ENCODE measurements around the gene GAS7. TPM values are rescaled to one million over a fixed set of nuclear protein-coding genes. Genes with fewer than 3 reads are reported as not detected.

The GAS7 gene
- total and polyA plus RNA-seq, 2 experiments from 2014 or later: 1.9 to 10.7 TPM

GRCh38 chr17:9976283-9977179, 221.9 kb downstream of the GAS7 start:
- Mint-ChIP-seq H3K4me3 (no peak overlapping the region), H3K27ac (no peak overlapping the region), H3K4me1 (peaks cover 9% of the 10 kb centered on the region), H3K9me3 (no peaks in the 10 kb centered on the region; the same call in 2 of the 3 replicates), H3K27me3 (ENCODE audit: insufficient read depth, low read depth, poor library complexity) (peaks cover 9% of the 10 kb centered on the region), H3K36me3 (ENCODE audit: low read depth) (no peaks in the 10 kb centered on the region)
- Histone ChIP-seq H3K4me3 (no peak overlapping the region), H3K27ac (ENCODE audit: low read depth) (no peak overlapping the region), H3K4me1 (ENCODE audit: insufficient read depth) (no peaks in the 10 kb centered on the region), H3K4me2 (no peak overlapping the region), H3K27me3 (ENCODE audit: insufficient read depth) (no peaks in the 10 kb centered on the region), H3F3A (replicated peaks; ENCODE audit: low read depth) (no peaks in the 10 kb centered on the region), H2AFZ (no peak overlapping the region), H3K36me3 (ENCODE audit: insufficient read depth) (no peaks in the 10 kb centered on the region), H3K9me2 (ENCODE audit: insufficient read depth) (no peaks in the 10 kb centered on the region), H3K79me2 (replicated peaks; ENCODE audit: insufficient read depth) (no peaks in the 10 kb centered on the region), H4K20me1 (replicated peaks; ENCODE audit: insufficient read depth) (no peaks in the 10 kb centered on the region)
- TF ChIP-seq POLR2AphosphoS5 (IDR thresholded peaks at IDR 0.05; ENCODE audit: low read depth) (no peak), EZH2 (IDR thresholded peaks at IDR 0.05; ENCODE audit: low read depth, unreplicated experiment) (no peak), EZH2phosphoT487 (IDR thresholded peaks at IDR 0.05; ENCODE audit: unreplicated experiment) (no peak), ZNF114 (CRISPR knock-in tag; IDR thresholded peaks at IDR 0.05) (no peak), CREB1 (CRISPR knock-in tag; IDR thresholded peaks at IDR 0.05; ENCODE audit: low read depth) (no peak), JUNB (IDR thresholded peaks at IDR 0.05; ENCODE audit: unreplicated experiment) (no peak), ZNF462 (CRISPR knock-in tag; IDR thresholded peaks at IDR 0.05) (no peak), NANOG (IDR thresholded peaks at IDR 0.05; ENCODE audit: borderline replicate concordance) (no peak), ETS1 (IDR thresholded peaks at IDR 0.05) (no peak), STAT1 (IDR thresholded peaks at IDR 0.05; ENCODE audit: unreplicated experiment) (no peak), ZNF331 (CRISPR knock-in tag; IDR thresholded peaks at IDR 0.05; ENCODE audit: low read depth) (no peak)
- TF ChIP-seq, protein P1, sequence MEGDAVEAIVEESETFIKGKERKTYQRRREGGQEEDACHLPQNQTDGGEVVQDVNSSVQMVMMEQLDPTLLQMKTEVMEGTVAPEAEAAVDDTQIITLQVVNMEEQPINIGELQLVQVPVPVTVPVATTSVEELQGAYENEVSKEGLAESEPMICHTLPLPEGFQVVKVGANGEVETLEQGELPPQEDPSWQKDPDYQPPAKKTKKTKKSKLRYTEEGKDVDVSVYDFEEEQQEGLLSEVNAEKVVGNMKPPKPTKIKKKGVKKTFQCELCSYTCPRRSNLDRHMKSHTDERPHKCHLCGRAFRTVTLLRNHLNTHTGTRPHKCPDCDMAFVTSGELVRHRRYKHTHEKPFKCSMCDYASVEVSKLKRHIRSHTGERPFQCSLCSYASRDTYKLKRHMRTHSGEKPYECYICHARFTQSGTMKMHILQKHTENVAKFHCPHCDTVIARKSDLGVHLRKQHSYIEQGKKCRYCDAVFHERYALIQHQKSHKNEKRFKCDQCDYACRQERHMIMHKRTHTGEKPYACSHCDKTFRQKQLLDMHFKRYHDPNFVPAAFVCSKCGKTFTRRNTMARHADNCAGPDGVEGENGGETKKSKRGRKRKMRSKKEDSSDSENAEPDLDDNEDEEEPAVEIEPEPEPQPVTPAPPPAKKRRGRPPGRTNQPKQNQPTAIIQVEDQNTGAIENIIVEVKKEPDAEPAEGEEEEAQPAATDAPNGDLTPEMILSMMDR (conservative IDR thresholded peaks at IDR 0.05; ENCODE audit: low read depth in 2 of 2): no peak
- TF ChIP-seq, protein P2, sequence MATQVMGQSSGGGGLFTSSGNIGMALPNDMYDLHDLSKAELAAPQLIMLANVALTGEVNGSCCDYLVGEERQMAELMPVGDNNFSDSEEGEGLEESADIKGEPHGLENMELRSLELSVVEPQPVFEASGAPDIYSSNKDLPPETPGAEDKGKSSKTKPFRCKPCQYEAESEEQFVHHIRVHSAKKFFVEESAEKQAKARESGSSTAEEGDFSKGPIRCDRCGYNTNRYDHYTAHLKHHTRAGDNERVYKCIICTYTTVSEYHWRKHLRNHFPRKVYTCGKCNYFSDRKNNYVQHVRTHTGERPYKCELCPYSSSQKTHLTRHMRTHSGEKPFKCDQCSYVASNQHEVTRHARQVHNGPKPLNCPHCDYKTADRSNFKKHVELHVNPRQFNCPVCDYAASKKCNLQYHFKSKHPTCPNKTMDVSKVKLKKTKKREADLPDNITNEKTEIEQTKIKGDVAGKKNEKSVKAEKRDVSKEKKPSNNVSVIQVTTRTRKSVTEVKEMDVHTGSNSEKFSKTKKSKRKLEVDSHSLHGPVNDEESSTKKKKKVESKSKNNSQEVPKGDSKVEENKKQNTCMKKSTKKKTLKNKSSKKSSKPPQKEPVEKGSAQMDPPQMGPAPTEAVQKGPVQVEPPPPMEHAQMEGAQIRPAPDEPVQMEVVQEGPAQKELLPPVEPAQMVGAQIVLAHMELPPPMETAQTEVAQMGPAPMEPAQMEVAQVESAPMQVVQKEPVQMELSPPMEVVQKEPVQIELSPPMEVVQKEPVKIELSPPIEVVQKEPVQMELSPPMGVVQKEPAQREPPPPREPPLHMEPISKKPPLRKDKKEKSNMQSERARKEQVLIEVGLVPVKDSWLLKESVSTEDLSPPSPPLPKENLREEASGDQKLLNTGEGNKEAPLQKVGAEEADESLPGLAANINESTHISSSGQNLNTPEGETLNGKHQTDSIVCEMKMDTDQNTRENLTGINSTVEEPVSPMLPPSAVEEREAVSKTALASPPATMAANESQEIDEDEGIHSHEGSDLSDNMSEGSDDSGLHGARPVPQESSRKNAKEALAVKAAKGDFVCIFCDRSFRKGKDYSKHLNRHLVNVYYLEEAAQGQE (IDR thresholded peaks at IDR 0.05; ENCODE audit: unreplicated experiment): no peak
- no peak for ATAC-seq
- no peak for DNase-seq (ENCODE audit: low spot score)
